GM18909 (cell line): Measurements from ENCODE around the gene GDAP1L1.
"Not testable (repeated sequence)": the region's sequence is repeated elsewhere in the genome, so short reads cannot be mapped to it uniquely, and the experiment has no call there.

Experiments
- ATAC-seq: cut with Tn5 transposase; IDR thresholded peaks from one replicate; pipeline ENCODE4 v1.9.1; 2021; ENCODE audit warnings: mild to moderate bottlenecking; ENCODE audit not compliant: unreplicated experiment, poor library complexity

Gene GDAP1L1

DNA sequence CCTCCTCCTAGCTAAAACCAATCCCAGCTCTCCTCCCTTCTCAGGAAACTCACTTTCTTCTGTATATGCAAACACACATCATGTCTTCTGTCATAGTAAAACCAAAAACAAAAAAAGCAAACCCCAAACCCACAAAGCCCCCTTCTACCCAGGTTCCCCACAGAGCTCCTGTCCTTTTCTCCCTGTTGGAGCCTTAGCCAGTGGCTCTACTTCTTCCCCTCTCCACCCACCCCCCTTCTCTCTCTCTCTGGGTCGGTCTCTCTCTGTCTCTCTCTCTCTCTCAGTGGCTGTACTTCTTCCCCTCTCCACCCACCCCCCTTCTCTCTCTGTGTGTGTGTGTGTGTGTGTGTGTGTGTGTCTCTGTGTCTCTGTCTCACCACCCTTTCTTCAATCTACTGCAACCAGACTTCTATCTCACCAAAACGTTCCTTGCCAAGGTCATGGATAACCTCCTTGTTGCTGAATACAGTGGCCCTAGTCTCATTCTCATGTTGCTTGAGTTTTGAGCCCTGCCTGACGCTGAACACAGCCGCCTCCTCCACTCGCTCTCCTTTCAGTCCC, 27.9 kb upstream of the GDAP1L1 start:
- ATAC-seq, result no peak

DNA sequence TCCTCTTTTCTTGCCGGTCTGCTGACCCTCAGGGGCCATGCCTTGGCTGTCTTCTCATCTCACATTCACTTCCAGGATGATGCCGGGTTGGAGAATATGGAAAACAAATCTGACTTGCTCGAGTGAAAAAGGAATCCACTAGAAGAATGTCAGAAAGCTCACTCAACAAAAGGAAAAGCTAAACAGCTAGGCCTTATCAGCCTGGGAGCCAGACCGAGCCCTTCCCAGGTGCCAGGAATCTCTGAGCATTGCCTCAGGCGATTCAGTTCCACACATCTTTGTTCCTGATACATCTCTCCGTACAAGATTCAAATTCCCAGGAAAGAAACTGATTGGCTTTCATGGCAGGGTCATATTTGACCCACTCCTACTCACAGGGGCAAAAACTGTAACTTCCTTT, 27.3 kb upstream of the GDAP1L1 start:
- ATAC-seq, result no peak

DNA sequence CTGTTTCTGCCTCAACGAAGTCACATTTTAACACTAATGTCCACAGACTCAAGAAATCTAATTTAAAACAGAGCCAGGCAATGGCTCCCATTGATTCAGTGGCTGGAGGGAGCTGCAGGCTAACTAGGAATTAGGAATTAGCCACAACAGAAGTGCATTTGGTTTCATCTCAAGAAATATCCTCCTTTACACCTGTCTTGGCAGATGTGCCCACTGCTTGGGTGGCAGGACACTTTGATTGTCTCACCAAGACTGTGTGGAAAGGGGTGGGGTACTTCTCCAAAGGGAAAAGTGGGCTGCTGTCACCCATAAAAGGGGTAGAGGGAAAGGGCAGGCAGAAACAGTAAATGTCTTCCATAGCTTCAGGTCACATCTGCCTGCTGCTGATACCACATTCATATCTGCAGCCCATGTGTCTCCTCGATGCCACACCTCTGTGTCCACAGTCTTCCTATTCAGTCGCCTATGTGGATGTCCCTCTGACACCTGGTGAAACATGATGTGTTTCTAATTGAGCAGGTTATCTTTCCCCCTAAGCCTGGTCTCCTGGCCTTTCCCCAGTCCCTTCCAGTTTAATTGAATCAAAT, 25.6 kb upstream of the GDAP1L1 start:
- no peak for ATAC-seq

DNA sequence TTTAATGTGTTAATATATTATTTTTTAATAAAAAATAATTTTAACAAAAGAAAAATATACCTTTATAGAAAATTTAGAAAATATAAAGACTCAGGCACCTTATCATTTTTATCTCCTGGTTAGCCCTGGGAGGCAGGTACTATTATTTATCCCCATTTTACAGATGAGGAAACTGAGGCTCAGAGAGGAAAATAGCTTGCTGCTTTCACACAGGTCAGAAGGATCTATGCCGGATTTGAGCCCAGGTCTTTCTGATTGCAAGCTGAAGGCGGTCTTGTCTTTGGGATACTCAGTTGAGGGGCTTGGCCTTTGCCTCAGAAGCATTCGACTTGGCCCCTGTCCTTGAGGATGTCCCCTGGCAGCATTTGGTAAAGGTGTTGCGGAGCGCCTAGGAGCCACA, 25.1 kb upstream of the GDAP1L1 start:
- ATAC-seq, result no peak

DNA sequence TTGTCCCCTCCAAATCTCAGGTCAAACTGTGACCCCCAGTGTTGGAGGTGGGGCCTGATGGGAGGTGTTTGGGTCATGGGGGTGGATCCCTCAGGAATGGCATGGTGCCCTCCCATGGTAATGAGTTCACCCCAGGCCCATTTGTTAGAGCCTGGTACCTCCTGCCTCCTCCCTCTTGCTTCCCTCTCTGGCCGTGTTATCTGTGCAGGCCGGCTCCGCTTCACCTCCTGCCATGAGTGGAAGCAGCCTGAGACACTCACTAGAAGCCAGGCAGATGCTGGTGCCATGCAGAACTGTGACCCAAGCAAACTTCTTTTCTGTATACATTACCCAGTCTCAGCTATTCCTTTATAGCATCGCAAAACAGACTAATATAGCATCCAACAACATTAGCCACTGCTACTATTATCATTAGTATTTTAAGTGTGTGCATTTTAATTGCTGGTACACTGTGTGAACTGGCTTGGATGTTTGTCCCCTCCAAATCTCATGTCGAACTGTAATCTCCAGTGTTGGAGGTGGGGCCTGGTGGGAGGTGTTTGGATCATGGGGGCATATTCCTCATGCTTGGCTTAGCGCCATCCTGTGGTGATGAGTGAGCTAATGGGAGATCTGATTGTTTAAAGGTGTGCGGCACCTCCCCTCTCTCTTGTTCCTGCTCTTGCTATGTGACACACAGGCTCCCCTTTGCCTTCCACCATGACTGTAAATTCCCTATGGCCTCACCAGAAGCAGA, 24.3 kb upstream of the GDAP1L1 start:
- ATAC-seq, result no peak

DNA sequence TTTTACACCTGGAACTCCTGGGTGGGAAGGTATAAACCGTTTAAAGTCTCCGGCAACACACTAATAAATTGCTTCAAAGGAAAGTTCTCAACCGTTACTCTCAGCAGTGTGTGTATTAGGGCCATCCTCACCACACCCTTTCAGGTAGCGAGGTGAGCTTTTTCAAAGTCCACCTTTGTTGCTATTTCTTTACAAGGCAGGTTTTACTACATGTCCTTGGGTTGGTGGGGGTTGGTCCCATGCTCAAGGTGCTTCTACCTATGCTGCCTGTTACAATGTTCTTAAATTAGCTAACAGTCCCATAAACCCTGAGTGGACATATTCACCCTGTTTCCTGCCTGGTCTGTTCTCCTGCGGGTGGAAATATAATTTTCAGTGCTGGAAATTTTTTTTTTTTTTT, 23.4 kb upstream of the GDAP1L1 start:
- no peak for ATAC-seq

DNA sequence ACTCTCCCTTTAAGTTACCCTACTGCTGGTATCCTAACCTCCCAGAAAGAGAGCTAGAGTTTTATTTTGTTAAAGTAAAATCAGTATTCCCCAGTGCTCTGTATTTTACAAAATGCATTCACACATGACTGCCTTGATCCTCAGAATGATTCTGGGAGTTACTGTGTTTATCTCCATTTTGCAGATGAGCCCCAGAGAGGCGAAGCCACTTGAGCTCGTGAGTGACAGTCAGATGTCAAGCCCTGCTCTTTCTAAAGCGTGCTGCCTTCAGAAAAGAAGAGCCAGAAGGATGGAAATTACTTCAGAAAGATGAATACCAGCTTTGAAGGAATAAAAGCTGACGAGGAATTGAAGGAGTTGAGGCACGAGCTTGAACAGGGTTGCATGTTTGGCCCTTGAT, 22.5 kb upstream of the GDAP1L1 start:
- no peak for ATAC-seq

DNA sequence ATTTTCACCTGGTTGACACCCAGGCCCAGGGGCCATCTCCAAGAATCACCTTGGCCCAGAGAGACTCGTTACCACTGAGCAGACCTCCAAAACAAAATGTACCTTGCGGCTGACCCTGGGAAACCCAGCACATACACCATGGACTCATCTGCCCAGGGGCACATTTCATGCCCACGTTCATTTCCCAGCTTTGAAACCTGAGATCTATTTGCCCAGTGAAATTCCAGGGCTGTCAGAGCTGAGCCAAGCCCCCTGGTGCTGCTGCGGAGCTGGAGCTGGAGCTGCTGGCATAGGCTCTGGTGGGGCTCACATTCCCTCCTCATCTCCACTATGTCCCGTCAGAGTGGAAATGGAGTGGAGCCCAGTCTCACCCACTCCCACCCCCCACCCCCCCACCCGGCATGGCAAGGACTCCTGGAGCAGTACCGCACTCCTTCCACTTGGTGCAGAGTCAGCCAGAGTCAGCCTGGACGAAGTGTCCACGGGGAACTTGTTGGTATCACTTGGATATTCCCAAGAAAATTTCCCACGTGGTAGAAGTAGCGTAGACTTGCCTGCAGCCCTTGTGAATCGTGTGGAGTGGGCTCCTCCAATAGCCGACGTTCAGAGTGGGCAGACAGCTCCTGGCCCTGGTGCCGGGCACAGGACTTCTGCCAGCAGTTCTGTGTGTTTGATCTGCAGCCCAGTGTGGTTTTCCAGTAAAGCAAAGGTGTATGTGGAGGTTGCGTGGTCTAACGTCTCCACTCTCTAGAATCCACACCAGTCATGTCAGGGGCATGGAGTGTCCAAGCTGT, 18.4 kb upstream of the GDAP1L1 start:
- ATAC-seq, result no peak

DNA sequence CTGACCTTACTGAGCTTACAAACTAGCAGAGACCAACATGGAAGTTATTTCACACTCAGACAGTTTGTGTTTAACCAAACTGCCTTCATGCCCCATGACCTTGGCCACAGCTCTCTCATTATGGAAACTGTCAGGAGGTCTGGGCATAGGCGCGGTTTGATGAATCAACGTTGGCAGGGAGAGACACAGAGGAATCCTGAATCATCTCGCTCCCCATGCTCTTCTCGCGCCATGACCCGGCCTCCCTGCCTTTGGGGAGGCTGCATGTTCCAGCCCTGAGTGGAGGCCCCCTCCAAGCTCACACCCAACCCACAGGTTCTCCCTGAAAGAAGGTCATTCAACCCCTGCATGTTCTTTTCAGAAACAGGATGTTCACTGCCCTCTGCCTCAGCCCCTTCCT, 15.9 kb upstream of the GDAP1L1 start:
- ATAC-seq, result no peak

DNA sequence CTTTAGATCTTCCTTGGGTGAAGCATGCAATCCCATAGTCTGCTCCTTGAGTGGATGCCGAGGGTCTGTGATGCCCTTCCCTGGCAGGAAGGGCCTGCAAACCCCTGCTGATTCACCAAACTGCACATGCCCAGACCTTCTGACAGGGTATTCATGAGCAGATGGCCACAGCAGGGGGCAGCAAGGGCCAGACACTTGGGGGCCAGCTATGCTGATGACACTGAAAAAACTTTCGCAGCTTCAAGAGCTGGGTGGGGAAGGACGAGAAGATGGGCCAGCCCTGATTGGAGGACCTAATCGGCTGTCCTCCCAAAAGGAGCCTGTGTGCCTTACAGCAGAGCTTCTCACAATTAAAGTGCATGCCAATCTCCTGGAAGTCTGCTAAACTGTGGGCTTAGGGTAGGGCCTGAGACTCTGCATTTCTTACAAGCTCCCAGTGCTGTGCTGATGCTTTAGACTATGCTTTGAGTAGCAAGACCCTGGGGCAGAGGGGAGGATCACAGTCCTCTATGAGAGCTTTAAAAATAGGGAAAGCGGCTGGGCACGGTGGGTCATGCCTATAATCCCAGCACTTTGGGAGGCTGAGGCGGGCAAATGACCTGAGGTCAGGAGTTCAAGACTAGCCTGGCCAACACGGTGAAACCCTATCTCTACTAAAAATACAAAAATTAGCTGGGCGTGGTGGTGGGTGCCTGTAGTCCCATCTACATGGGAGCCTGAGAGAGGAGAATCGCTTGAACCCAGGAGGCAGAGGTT, 15.2 kb upstream of the GDAP1L1 start:
- no peak for ATAC-seq

DNA sequence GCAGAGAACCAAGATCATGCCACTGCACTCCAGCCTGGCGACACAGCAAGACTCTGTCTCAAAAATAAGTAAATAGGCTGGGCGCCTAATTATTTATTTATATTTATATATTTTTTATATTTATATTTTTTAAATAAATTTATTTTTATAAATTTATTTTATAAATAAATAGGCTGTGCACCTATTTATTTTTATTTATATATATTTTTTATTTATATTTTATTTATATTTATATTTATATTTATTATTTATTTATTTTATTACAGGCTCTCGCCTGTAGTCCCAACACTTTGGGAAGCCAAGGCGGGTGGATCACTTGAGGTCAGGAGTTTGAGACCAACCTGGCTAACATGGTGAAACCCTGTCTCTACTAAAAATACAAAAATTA, 14.6 kb upstream of the GDAP1L1 start:
- ATAC-seq, result not testable (repeated sequence)

DNA sequence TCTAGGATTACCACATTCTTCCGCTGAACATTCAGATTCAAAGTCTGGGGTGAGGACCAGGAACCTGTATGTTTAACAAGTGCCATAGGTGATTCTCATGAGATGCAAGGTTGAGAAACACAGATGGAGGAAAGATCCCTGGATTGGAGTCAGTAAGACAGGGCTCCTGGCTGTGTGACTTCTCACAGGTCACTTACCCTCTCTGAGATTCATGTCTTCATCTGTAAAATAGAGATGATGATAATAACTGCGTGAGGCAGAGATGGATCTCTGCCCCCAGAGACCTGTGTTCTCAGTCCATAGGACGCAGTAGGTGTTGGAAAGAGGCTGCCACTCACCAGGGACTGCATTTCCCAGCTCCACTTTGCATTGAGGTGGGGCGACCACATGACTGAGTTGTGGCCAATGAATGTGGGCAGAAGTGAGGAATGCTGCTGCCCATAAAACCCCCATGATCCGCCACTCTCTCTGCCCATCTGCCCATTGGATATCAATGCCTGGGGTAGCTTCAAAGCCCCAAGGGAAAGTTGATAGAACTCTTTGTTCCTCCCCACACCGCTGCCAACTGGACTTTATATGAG, 13.6 kb upstream of the GDAP1L1 start:
- no peak for ATAC-seq

DNA sequence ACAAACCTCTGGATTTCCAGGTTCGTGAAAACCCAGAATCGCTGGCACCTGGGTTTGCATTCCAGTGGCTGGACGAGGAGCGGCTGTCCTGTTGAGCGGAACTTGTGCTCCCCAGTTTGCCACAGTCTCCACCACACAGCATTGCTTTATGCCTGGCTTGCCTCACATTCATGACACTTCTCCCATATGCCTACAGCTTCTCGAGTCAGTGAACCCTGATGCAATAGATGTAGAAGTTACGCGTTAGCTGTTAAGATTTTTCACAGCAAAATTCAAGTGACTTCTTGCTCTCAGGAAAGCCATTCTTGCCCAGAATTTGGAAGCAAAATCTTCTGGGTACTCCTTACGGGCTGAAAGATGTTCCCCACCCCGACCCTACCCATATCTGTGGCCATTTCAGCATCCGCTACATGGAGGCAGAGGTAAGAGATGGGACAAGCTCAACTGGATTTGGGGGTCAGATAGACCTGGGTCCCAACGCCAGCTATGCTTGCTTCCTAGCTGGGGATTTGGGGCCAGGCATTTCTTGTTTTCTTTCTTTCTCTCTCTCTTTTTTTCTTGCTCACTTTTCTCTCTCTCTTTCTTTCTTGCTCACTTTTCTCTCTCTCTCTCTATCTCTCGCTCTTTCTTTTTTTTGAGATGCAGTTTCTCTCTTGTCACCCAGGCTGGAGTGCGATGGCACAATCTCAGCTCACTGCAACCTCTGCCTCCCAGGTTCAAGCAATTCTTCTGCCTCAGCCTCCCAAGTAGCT, 12.4 kb upstream of the GDAP1L1 start:
- no peak for ATAC-seq

DNA sequence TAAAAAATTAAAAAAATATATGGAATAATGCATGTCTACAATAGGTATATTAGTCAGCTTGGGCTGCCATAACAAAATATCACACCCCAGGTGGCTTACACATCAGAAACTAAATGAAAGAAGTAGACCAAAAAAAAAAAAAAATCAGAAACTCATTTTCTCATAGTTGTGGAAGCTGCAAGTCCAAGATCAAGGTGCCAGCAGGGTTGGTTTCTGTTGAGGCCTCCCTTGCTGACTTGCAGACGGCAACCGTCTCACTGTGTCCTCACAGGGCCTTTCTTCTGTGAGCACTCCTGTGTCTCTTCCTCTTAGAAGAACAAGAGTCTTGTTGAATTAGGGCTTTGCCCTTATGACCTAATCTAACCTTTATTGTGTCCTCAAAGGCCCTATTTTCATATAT, 11.4 kb upstream of the GDAP1L1 start:
- no peak for ATAC-seq

DNA sequence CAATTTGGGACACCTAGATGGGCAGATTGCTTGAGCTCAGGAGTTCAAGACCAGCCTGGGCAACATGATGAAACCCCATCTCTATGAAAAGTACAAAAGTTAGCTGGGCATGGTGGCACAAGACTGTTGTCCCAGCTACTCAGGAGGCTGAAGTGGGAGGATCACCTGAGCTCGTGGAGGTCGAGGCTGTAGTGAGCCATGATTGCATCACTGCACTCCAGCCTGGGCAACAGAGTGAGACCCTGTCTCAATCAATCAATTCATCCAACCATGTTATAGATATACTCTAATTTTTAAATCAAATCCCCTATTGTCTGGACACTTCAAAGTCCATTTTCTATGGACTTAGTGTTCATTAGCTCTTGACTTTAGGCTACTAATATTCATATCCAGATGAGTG, 10.3 kb upstream of the GDAP1L1 start:
- ATAC-seq, result not testable (repeated sequence)

DNA sequence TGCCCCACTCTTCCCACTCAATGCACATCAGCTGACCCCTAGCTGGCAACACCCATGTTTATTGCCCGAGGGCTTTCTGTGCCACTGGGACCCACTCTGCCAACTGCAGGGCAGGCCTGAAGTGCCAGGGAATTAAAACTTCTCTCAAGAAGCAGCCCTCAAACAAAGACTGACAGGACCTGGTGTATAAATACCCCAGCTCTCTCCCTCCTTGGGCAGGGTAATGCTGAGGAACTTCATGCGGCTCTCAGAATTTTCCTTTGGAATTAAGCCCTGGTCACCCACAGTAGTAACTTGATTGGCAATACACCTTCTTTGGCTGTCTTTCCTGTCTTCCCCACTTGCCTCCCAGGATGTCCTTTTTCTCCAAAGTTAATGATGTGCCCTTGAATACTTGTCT, 5.3 kb upstream of the GDAP1L1 start:
- ATAC-seq, result no peak

DNA sequence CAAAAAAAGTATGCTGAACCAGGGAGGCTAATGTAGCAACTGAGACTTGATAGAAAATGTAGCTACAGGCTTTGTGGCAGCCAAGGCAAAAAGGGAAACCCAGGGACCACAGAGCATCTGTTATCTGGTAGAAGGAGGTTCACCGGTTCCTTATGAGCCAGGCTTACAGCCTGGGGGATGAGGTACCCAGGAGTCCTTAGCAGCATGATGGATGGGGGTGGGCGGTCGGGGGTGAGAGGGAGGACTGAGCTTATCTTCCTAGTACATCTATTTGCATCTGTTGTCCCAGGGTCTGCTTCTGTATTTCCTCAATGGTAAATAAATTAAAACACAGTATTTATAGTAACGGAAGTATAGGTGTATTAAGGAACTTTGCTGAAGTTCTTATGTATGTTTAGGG, 1.1 kb upstream of the GDAP1L1 start:
- ATAC-seq, result no peak

DNA sequence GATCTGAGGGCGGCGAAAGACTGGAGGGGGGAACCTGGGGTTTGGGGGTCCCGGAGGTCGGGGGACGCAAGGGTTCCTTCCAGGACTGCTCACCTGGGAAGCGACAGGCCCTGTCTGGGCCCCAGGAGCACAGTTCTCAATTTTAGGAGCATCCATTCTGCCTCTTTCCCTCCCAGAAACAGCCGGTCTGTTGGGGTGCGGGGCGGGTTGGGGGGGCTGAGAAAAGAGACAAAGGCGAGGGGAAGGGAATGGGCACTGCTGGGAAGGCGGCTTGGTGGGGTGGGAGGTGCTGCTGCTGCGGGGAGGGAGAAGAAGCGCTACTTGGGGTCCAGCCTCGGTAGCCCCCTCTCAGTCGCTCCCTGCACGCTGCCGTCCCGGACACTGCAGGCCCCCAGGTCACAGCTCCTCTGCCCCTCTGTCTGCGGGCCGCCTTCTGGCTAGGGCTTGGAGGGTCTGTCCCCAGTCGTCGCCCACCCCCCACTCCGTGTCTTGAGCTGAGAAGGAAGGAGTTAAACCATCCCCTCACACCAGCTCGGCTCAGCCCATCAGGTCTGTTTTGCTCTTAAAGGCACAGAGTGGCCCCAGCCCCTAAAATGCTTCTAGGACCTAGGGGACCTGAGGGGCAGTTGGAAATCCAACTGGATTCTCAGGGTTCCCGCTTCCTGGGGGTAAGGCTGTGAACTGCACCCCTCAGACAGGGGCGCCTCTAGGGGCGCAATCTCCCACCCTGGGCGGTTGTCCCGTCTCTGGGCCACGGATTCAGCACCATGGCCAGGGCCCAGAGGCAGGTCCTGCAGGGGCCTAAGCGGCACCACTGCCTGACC, 690 bp downstream of the GDAP1L1 start:
- ATAC-seq, result no peak

DNA sequence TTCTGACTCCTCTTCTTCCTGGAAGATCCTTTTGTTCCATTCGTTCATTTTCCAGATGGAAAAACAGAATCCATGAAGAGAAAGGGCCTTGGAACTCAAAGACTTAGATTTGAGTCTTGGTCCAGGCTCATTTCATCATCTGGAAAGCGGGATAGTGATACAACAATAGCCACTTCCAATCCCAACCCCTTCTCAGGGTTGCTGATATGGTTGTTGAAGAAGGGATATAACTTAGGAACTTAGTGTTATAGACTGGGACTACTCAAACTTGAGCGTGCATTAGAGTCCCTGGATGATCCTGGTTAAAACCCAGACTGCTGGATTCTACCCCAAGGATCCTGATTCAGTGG, 1.3 kb downstream of the GDAP1L1 start:
- ATAC-seq, result no peak
